HG03196 (cell line): ENCODE data around the gene SLC25A33.
"Not testable (repeated sequence)": the region's sequence is repeated elsewhere in the genome, so short reads cannot be mapped to it uniquely, and the experiment has no call there.

ENCODE experiments used
- ATAC-seq: cut with Tn5 transposase; IDR thresholded peaks from one replicate; pipeline ENCODE4 v1.9.1; 2021; ENCODE audit not compliant: unreplicated experiment

The SLC25A33 gene

DNA sequence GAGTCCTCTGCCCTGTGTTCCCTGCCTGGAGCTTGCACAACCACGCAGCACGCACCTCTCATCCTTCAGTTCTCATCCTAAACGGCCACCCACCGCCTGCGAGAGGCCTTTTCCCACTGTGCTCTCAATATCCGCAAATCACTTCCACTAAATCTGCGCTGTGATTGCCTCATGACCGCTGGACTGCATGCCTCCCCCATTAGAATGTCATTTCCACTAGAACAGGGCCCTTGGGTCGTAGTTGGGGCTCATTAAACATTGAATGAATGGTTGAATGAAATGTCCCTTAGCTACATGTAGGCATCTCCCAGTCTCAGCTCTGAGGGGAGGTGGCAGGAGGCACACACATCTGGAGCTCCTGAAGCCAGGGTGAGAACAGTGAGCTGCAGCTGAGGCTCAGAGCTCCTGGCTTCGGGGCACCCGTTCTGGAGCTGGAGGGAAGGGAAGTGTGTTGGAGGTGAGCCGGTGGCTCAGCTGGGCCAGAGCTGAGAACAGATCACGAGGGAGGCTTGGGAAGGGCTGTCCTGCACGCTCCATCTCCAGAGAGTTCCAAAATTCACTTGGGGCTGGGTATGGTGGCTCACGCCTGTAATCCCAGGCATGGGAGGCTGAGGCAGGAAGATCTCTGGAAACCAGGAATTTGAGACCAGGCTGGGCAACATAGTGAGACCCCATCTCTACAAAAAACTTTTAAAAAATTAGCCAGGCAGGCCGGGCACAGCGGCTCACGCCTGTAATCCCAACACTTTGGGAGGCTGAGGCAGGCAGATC, 79.8 kb downstream of the SLC25A33 start:
- ATAC-seq, result no peak

DNA sequence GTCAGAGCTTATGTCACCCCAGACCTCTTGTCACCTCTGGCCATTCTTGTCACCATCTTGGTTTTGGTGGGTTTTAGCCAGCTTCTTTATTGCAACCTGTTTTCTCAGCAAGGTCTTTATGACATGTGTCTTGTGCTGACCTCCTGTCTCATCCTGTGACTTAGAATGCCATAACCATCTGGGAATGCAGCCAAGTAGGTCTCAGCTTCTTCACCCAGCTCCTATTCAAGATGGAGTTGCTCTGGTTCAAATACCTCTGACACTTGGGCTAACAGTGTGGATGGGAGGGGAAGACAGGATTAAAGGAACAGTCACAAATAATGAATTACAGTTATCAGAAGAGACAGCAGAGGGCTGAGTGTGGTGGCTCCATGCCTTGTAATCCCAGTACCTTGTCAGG, 81.8 kb downstream of the SLC25A33 start:
- ATAC-seq, result no peak

DNA sequence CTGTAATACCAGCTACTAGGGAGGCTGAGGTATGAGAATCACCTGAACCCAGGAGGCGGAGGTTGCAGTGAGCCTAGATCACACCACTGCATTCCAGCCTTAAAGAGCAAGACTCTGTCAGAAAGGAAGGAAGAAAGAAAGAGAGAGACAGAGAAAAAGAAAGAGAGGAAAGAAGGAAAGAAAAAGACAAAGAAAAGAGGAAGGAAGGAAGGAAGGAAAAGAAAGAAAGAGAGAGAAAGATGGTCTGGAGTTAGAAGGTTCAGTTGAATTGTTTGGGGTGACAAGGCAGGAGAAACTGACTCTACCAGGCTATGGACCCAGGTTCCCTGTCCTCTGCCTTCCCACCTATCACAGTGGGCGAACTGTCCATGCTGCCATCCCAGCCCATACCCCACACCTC, 84.8 kb downstream of the SLC25A33 start:
- ATAC-seq, result no peak

DNA sequence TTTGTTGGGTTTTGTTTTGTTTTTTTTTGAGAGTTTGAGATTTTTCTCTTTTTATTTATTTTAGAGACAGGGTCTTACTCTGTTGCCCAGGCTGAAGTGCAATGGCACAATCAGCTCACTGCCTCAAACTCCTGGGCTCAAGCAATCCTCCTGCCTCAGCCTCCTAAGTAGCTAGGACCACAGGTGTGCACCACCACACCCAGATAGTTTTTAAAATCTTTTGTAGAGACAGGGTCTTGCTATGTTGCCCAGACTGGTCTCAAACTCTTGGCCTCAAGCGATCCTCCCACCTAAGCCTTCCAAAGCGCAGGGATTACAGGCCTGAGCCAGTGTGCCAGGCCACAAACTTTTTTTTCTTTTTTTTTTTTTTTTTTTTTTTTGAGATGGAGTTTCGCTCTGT, 85.8 kb downstream of the SLC25A33 start:
- ATAC-seq, result not testable (repeated sequence)

DNA sequence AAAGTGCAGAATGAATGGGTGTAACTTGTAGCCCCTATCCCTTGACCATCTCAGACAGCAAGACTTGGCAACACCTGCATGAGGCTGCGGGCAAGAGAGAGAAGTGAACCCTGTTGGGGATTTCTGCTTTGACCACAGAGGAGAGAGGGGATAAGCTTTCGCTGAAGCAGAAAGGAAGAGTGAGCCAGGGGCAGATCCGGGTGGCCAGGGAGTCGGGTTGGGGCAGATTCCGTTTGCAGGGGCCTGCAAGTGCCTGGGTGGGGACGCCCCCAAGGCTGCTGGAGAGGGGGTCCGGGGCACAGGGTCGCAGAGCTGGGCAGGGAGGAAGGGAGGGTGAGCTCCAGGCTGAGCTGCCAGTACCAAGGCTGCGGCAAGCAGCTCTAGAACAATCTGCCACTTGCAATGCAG, 86.9 kb downstream of the SLC25A33 start:
- ATAC-seq, result peak; percentile 50

DNA sequence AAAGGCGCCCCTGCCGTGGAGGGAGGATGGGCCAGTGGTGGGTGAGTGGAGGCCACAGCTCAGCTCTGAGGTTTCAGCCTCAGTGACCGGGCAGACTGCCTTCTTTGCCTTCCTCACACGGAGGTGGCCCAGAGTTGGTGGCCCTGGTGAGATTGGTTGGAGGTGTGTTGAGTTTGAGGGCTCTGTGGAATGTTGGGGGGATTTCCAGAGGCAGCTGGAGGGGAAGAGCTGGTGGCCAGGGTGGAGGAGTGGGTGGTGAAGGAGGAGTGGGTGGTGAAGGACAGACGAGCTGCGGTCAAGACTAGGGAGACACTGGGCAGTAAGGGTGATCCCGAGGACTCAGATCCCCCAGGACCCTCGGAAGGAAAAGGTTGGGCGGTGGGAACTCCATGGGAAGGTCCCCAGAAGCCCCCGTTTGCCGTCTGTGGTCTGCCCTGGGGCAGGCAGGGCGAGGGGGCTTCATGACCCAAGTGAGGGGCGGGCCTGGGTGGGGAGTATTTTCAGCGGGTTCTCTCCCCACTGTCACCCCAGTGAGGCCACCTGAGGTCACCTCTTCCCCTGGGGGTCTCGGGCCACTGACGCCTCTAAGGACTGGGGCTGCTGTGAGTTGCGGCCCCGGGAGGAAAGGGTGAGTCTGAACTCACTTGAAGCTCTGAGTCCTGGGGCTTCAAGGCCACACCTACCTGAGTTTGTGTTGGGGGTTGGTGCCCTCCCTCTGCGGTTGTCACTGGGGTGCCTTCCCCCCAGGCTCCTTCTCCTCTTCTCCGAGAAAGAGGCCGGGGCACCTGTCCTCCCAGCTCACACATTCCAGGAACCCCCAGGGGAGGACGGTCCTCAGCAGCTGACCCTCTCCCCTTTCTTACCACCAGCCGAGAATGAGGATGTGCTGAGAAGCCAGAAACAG, 89.5 kb downstream of the SLC25A33 start:
- ATAC-seq, result no peak

DNA sequence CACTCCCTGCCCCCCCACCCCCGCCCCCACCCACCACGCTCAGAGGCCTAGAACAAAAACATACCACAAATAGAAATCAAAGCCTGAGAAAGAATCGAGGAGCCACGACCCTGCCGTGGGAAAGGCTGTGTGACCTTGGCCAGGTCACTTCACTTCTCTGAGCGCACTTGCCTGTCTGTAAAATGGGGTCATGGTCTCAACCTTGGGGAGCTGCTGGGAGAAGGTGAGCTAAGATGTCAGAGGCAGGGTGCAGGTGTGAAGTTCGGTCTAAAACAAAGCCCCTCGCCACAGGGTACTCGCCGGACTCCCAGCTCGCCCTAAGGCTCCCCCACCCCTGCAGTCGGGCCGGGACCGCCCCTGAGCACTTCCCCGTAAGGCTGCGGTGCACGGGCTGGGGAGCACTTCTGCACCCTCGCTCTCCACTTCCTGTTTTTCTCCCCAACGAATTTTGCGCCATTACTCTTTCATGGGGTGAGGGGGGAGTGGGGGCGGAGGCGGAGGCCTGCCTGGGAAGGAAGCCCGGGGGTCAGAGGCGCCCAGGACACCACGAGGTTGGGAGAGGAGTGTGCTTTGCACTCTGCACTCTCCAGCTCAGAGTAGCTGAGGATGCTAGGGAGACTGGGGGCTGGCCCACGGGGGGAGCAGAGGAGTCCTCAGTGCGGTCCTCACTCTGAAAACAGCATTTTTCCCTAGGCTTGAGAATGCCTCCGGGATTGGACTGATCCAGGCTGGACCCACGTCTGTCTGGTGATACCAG, 90.4 kb downstream of the SLC25A33 start:
- no peak for ATAC-seq

DNA sequence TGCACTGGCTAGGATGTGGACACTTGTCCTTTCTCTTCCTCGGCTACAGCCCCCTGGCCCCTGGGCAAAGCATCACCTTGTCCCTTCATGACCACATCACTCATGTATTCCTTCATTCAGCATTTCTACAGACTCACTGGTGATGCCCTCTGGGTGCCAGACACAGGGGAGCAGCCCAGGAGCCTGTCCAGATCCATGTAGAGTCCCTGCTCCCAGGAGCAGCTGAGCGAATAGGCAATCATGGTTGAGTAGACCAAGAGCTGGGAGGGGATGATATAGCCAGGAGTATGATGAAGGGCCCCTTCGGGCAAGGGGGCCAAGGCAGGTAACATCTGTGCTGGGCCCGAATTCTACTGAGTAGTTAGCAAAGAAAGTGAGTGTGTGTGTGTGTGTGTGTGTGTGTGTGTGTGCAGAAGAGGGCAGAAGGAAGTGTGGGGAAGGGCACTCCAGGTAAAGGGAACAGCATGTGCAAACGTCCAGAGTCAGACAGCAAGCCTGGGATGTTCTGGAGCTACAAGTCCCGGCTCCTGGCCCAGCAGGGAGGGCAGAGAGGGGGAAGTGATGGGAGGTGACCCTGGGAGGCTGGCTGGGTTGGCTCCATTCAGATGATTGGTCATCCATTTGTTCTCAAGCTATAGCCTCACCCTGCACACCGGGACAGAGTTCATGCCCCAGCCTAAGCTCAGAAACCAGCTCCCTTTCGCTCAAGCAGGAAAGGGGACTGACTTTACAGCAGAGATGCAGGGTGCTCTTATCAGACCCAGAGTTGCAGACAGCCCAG, 91.3 kb downstream of the SLC25A33 start:
- no peak for ATAC-seq

DNA sequence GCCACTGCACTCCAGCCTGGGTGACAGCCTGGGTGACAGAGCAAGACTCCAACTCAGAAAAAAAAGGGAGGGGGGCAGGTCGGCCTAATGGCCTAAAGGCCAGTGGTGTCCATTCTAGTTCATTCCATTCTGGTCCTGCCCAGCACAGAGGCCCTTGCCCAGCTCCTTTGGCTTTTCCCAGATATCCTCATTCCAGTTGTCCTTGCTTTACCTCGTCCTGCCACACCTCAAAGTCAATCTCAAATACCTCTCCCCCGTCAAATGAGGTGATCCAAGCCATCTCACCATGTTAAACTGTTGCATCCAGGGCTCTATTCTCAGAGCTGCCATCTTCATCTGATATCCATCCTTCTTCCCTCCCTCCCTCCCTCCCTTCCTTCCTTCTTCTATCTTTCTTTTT, 92.3 kb downstream of the SLC25A33 start:
- ATAC-seq, result no peak

DNA sequence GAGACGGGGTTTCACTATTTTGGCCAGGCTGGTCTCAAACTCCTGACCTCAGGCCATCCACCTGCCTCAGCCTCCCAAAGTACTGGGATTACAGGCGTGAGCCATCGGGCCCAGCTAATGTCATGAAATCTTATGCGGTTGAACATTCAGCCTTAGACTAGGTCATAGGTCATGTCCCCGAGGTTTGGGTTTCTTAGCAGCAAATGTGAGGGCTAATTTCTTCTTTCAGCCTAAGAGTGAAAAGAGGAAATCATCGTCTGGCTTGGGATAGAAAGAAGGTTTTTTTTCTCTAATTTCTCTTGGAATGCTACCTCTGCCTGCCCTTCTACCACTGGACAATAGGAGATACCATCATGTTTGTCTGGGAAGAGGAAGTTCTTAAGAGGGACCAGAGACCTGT, 94.2 kb downstream of the SLC25A33 start:
- no peak for ATAC-seq

DNA sequence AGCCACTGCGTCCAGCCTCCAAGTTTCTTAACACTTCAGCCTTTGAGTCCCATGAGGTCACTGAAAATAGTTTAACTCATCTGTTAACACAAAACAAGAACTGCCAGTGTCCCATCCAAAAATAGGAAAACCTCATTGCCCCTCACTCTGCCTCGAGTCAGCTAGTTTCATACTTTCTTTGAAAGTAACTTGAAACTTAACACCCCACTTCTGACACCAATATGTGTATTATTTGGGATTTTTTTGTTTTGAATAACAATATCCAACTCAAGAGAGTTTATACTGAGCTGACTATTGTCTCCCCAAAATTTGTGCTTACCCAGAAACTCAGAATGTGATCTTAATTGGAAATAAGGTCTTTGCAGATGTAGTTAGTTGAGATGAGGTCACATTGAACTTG, 95.3 kb downstream of the SLC25A33 start:
- ATAC-seq, result no peak
